H1 (cell line): Measurements from ENCODE around the gene EXOC2. TPM values are rescaled to one million over a fixed set of nuclear protein-coding genes. Genes with fewer than 3 reads are reported as not detected.

Experiments
- ATF3 ChIP-seq: IDR thresholded peaks from 2 replicates; pipeline ENCODE4 v1.6.1; 2011; ENCODE audit warnings: low read depth, mild to moderate bottlenecking, low read length; ENCODE audit not compliant: insufficient read depth
- CHD1 ChIP-seq: IDR thresholded peaks from 2 replicates; pipeline ENCODE4 v1.6.1; 2012; ENCODE audit warnings: low read depth, low read length, improper control_type of control experiment
- CTBP2 ChIP-seq: IDR thresholded peaks from 2 replicates; pipeline ENCODE4 v1.7.0; 2011; ENCODE audit warnings: borderline replicate concordance, mild to moderate bottlenecking, moderate library complexity, mixed read lengths, low read length; ENCODE audit not compliant: insufficient read depth, insufficient read length
- FOSL1 ChIP-seq: IDR thresholded peaks from 2 replicates; pipeline ENCODE4 v1.6.1; 2011; ENCODE audit warnings: mild to moderate bottlenecking, low read depth, low read length, moderate library complexity; ENCODE audit not compliant: insufficient read depth
- RBBP5 ChIP-seq: IDR thresholded peaks from 2 replicates; pipeline ENCODE4 v1.7.1; 2012; ENCODE audit warnings: low read depth, mild to moderate bottlenecking, inconsistent platforms, low read length, moderate library complexity, borderline replicate concordance
- TAF1 ChIP-seq: IDR thresholded peaks from 2 replicates; pipeline ENCODE4 v1.6.1; 2011; ENCODE audit warnings: mild to moderate bottlenecking, low read depth, low read length
- polyA plus RNA-seq, 7 experiments: library from polyadenylated mRNA; depleted of rRNA in 3 of 7; stranded (reverse) in 5 of 7; unstranded in 2 of 7; fragments of >200 nt in 5 of 7; fragments of 200-250 nt in 2 of 7; gene quantifications; 1 replicate in 5 of 7; 2 replicates in 1 of 7; 4 replicates in 1 of 7; pipeline versions ENCODE4 v1.2.1 to v1.2.3, GENCODE V29; 2011 to 2013; ENCODE audit warnings: missing spikeins in 2 of 7, mixed read lengths in 2 of 7
- total RNA-seq: library from RNA; stranded (reverse); fragmentation: NEBNext Ultra II Directional; extraction: Animal tissue kit (Norgen Biotek cat#: 25700); gene quantifications from 2 replicates; pipeline ENCODE4 v1.2.1, GENCODE V29; 2021
- TF ChIP-seq, protein P1 (sequence below): fragments of 300-600 bp; sonication (generic); IDR thresholded peaks from 2 replicates; pipeline ENCODE4 v1.7.1; 2012; ENCODE audit warnings: low read length, moderate library complexity, mild to moderate bottlenecking, inconsistent platforms; ENCODE audit not compliant: insufficient replicate concordance

Gene EXOC2
- total and polyA plus RNA-seq, 2 of the 8 experiments (the other 6 are each of a cell fraction or from before 2014, with no cell fraction given) = 25.5 to 44.4 TPM

DNA sequence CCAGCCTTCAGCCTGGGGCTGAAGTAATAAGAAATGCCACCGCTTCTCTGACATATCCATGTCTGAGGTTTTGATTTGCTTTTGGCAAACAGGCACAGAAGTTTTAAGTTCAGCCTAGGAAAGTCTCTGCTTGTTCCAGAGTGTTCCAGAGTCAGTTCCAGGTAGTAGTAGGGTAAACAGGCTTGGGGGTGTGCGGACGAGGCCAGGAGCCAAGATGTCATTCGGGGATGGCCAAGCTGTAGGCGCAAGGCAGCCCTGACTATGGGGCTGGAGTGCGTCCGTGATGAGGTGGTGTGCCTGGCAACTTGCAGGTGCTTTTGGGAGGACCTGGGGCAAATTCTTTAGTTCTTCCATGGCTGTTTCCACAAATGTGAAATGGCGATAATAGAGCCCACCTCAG lies 241.1 kb downstream of the EXOC2 start (continued):
- TF ChIP-seq, protein P1, sequence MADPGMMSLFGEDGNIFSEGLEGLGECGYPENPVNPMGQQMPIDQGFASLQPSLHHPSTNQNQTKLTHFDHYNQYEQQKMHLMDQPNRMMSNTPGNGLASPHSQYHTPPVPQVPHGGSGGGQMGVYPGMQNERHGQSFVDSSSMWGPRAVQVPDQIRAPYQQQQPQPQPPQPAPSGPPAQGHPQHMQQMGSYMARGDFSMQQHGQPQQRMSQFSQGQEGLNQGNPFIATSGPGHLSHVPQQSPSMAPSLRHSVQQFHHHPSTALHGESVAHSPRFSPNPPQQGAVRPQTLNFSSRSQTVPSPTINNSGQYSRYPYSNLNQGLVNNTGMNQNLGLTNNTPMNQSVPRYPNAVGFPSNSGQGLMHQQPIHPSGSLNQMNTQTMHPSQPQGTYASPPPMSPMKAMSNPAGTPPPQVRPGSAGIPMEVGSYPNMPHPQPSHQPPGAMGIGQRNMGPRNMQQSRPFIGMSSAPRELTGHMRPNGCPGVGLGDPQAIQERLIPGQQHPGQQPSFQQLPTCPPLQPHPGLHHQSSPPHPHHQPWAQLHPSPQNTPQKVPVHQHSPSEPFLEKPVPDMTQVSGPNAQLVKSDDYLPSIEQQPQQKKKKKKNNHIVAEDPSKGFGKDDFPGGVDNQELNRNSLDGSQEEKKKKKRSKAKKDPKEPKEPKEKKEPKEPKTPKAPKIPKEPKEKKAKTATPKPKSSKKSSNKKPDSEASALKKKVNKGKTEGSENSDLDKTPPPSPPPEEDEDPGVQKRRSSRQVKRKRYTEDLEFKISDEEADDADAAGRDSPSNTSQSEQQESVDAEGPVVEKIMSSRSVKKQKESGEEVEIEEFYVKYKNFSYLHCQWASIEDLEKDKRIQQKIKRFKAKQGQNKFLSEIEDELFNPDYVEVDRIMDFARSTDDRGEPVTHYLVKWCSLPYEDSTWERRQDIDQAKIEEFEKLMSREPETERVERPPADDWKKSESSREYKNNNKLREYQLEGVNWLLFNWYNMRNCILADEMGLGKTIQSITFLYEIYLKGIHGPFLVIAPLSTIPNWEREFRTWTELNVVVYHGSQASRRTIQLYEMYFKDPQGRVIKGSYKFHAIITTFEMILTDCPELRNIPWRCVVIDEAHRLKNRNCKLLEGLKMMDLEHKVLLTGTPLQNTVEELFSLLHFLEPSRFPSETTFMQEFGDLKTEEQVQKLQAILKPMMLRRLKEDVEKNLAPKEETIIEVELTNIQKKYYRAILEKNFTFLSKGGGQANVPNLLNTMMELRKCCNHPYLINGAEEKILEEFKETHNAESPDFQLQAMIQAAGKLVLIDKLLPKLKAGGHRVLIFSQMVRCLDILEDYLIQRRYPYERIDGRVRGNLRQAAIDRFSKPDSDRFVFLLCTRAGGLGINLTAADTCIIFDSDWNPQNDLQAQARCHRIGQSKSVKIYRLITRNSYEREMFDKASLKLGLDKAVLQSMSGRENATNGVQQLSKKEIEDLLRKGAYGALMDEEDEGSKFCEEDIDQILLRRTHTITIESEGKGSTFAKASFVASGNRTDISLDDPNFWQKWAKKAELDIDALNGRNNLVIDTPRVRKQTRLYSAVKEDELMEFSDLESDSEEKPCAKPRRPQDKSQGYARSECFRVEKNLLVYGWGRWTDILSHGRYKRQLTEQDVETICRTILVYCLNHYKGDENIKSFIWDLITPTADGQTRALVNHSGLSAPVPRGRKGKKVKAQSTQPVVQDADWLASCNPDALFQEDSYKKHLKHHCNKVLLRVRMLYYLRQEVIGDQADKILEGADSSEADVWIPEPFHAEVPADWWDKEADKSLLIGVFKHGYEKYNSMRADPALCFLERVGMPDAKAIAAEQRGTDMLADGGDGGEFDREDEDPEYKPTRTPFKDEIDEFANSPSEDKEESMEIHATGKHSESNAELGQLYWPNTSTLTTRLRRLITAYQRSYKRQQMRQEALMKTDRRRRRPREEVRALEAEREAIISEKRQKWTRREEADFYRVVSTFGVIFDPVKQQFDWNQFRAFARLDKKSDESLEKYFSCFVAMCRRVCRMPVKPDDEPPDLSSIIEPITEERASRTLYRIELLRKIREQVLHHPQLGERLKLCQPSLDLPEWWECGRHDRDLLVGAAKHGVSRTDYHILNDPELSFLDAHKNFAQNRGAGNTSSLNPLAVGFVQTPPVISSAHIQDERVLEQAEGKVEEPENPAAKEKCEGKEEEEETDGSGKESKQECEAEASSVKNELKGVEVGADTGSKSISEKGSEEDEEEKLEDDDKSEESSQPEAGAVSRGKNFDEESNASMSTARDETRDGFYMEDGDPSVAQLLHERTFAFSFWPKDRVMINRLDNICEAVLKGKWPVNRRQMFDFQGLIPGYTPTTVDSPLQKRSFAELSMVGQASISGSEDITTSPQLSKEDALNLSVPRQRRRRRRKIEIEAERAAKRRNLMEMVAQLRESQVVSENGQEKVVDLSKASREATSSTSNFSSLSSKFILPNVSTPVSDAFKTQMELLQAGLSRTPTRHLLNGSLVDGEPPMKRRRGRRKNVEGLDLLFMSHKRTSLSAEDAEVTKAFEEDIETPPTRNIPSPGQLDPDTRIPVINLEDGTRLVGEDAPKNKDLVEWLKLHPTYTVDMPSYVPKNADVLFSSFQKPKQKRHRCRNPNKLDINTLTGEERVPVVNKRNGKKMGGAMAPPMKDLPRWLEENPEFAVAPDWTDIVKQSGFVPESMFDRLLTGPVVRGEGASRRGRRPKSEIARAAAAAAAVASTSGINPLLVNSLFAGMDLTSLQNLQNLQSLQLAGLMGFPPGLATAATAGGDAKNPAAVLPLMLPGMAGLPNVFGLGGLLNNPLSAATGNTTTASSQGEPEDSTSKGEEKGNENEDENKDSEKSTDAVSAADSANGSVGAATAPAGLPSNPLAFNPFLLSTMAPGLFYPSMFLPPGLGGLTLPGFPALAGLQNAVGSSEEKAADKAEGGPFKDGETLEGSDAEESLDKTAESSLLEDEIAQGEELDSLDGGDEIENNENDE = no peak
- no peak for TF ChIP-seq TAF1
- no peak for TF ChIP-seq RBBP5
- no peak for TF ChIP-seq CHD1
- TF ChIP-seq CTBP2 = no peak
- TF ChIP-seq FOSL1 = no peak
- TF ChIP-seq ATF3 = no peak
